K562 (cell line): ENCODE results near the gene PDIA5. TPM values are rescaled to one million over a fixed set of nuclear protein-coding genes. Genes with fewer than 3 reads are reported as not detected.

Experiments used
- ATAC-seq: fragments of 200-7000 bp; cut with Tn5 transposase; 3 replicates; pipeline ENCODE4 v1.9.1; 2020; ENCODE audit warnings: moderate library complexity
- BruUV-seq: library from RNA; stranded (reverse); fragments of 400-500 nt; replicated peaks from 2 replicates; lab custom pipeline; 2021; lab: Mats Ljungman, UMichigan
- CTCF ChIA-PET: fragments of 300-600 bp; formaldehyde crosslinking; extraction: SDS; loops from one replicate; lab custom pipeline; 2021; ENCODE audit warnings: low intra/inter-chr PET ratio; lab: Yijun Ruan, JAX
- POLR2A ChIA-PET: fragments of 300-600, 350-650 bp; sonication (Branson Sonifier 250); formaldehyde crosslinking; extraction: SDS; loops from one replicate; lab custom pipeline; 2021; ENCODE audit warnings: antibody characterized with exemption, inconsistent platforms; lab: Yijun Ruan, JAX
- DNase-seq, 4 experiments: peaks; one replicate each; pipeline versions ENCODE4 v3.0.0 to v3.0.0-alpha.2; 2011 to 2018; ENCODE audit warnings: low spot score in 3 of 4, mixed read lengths in 3 of 4; ENCODE audit errors: extremely low read depth in 1 of 4
- FAIRE-seq: peaks from 2 replicates; lab custom pipeline; 2011; peaks lifted over from hg19 to GRCh38; lab: Jason Lieb, UNC
- H2AFZ ChIP-seq: 2 replicates; pipeline ENCODE4 v1.6.0; 2011; ENCODE audit warnings: low read depth, low read length, control low read depth, inconsistent platforms
- H3K27ac ChIP-seq: fragments of 200-600 bp; 3 replicates; pipeline ENCODE4 v1.8.0; 2011; ENCODE audit warnings: low read depth, mild to moderate bottlenecking, control low read depth, inconsistent platforms, low read length, moderate library complexity, mixed read lengths; ENCODE audit errors: extremely low read depth
- H3K27me3 ChIP-seq, 2 experiments: fragments of 300-600 bp in 1 of 2; 2 replicates in 1 of 2; 3 replicates in 1 of 2; pipeline versions ENCODE4 v1.6.0 to v1.8.0; 2011; ENCODE audit warnings: inconsistent platforms in 2 of 2, low read length in 2 of 2, mild to moderate bottlenecking in 1 of 2, mixed read lengths in 1 of 2, moderate library complexity in 1 of 2; ENCODE audit not compliant: control insufficient read depth in 2 of 2, insufficient read depth in 2 of 2
- H3K36me3 ChIP-seq: fragments of 300-600 bp; 3 replicates; pipeline ENCODE4 v1.8.0; 2011; ENCODE audit warnings: mild to moderate bottlenecking, low read length, inconsistent platforms; ENCODE audit not compliant: control insufficient read depth, insufficient read depth
- H3K4me1 ChIP-seq, 2 experiments: fragments of 200-600 bp in 1 of 2; replicated peaks in 1 of 2; 2 replicates in 1 of 2; 3 replicates in 1 of 2; pipeline versions ENCODE4 v1.5.1 to v1.8.0; 2011; ENCODE audit warnings: inconsistent platforms in 2 of 2, low read length in 2 of 2, mild to moderate bottlenecking in 1 of 2, mixed read lengths in 1 of 2, moderate library complexity in 1 of 2; ENCODE audit not compliant: control insufficient read depth in 2 of 2, insufficient read depth in 2 of 2
- H3K4me2 ChIP-seq: 2 replicates; pipeline ENCODE4 v1.6.1; 2011; ENCODE audit warnings: low read length, control low read depth, inconsistent platforms, mixed read lengths; ENCODE audit not compliant: insufficient read depth
- H3K4me3 ChIP-seq: fragments of 200-600 bp; sonication (generic), shearing (Covaris generic); 2 replicates; pipeline ENCODE4 v1.5.1; 2016; ENCODE audit warnings: control low read depth, inconsistent platforms
- H3K79me2 ChIP-seq: fragments of 200-600 bp; 3 replicates; pipeline ENCODE4 v1.8.0; 2011; ENCODE audit warnings: low read length, inconsistent platforms; ENCODE audit not compliant: control insufficient read depth, insufficient read depth
- H3K9ac ChIP-seq, 2 experiments: 2 replicates each; pipeline versions ENCODE4 v1.6.0 to v1.6.1; 2011; ENCODE audit warnings: low read depth in 2 of 2, low read length in 2 of 2, control low read depth in 1 of 2, inconsistent platforms in 1 of 2, mild to moderate bottlenecking in 1 of 2, mixed read lengths in 1 of 2; ENCODE audit not compliant: insufficient read depth in 1 of 2
- H3K9me1 ChIP-seq: one replicate; pipeline ENCODE4 v1.6.0; 2011; ENCODE audit warnings: inconsistent platforms, mild to moderate bottlenecking, low read length, moderate library complexity; ENCODE audit not compliant: control insufficient read depth, insufficient read depth
- H3K9me3 ChIP-seq: replicated peaks from 2 replicates; pipeline ENCODE4 v1.5.1; 2011; ENCODE audit warnings: low read depth, low read length, inconsistent platforms; ENCODE audit not compliant: control insufficient read depth, insufficient read depth
- H4K20me1 ChIP-seq: replicated peaks from 2 replicates; pipeline ENCODE4 v1.6.1; 2011; ENCODE audit warnings: low read length, inconsistent platforms, mixed read lengths; ENCODE audit not compliant: control insufficient read depth, insufficient read depth
- CHCHD3 ChIP-seq: fragments of 250-450 bp; sonication (Bioruptor Pico); IDR thresholded peaks from 2 replicates; pipeline ENCODE4 v2.1.2; 2022; ENCODE audit warnings: mild to moderate bottlenecking
- ELF1 ChIP-seq: fragments of 200-800 bp; sonication (Bioruptor generic); IDR thresholded peaks from 2 replicates; pipeline ENCODE4 v1.6.1; 2016; ENCODE audit warnings: missing genetic modification characterization, missing compliant biosample characterization
- HNRNPLL ChIP-seq: fragments of 200-400 bp; formaldehyde crosslinking; IDR thresholded peaks from 2 replicates; pipeline ENCODE4 v1.6.1; 2017; ENCODE audit warnings: low read length, low read depth, mild to moderate bottlenecking; ENCODE audit not compliant: poor library complexity, severe bottlenecking
- NELFE ChIP-seq: IDR thresholded peaks from 2 replicates; pipeline ENCODE4 v1.6.1; 2011; ENCODE audit warnings: mild to moderate bottlenecking; ENCODE audit not compliant: insufficient read depth, insufficient read length
- ZBTB7A ChIP-seq: IDR thresholded peaks from 2 replicates; pipeline ENCODE4 v1.6.1; 2011; ENCODE audit warnings: low read depth, mild to moderate bottlenecking, low read length, moderate library complexity, borderline replicate concordance; ENCODE audit not compliant: control insufficient read depth
- WGBS: fragments of 100-300 bp; shearing (Covaris generic); methylation state at CpG from one replicate; pipeline ENCODE4 v1.1.6; 2016; ENCODE audit warnings: low coverage, mixed read lengths; ENCODE audit not compliant: insufficient coverage; ENCODE audit errors: missing lambda C conversion rate; 5-methylcytosine and 5-hydroxymethylcytosine counted together
- in situ Hi-C: fragments of 300-500 bp; cut with MboI; formaldehyde crosslinking; loops from 4 replicates; pipeline ENCODE4 v1.15.0; 2018; ENCODE audit warnings: inconsistent platforms, mixed read lengths
- intact Hi-C: fragments of 100-400 bp; cut with micrococcal nuclease; formaldehyde crosslinking; loops from 2 replicates; pipeline ENCODE4 v1.14.2; 2022
- polyA plus RNA-seq, 8 experiments: library from polyadenylated mRNA; depleted of rRNA in 4 of 8; stranded (reverse) in 5 of 8; unstranded in 3 of 8; fragments of >200 nt; fragmentation: Nextera tagmentation in 2 of 8; fragmentation: Illumina TruSeq in 1 of 8; extraction: Ambion mirVana in 2 of 8; extraction: Trizol in 1 of 8; gene quantifications; 2 replicates each; pipeline versions ENCODE4 v1.2.1 to v1.2.3, GENCODE V29; 2011 to 2014; ENCODE audit warnings: inconsistent platforms in 1 of 8, missing spikeins in 1 of 8
- total RNA-seq, 7 experiments: library from RNA; depleted of rRNA in 6 of 7; stranded (reverse); fragments of >200 nt in 6 of 7; fragmentation: Illumina TruSeq in 2 of 7; extraction: Trizol in 2 of 7; gene quantifications; 2 replicates each; pipeline versions ENCODE4 v1.2.1 to v1.2.3, GENCODE V29; 2011 to 2021; ENCODE audit warnings: low replicate concordance in 1 of 7
- TF ChIP-seq, protein P1 (sequence below): fragments of 450-650 bp; formaldehyde crosslinking; IDR thresholded peaks from 2 replicates; pipeline ENCODE4 v1.4.0; 2022; ENCODE audit warnings: missing genetic modification characterization

The PDIA5 gene
- total and polyA plus RNA-seq, 9 of the 15 experiments (the other 6 are each of a cell fraction or from before 2014, with no cell fraction given): 3.4 to 31.8 (median 19.6) TPM

DNA sequence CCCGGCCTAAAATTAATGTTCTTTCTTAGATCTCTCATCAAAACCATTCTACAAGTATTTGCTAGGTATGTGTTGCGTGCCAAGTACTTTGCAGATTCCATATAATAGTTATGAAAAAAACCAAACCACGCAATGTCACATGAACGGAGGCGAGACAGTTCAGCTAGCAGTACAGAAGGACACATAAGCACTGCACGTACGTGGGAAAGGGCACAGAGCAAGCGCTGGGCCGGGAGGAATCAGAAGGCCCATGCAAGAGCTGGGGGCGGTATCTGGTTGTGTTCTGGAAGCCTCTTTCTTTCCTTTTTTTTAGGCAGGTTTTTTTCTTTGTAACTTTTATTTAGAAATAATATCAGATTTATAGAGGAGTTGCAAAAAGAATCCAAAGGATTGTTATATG is 11.3 kb downstream of the PDIA5 start:
- TF ChIP-seq NELFE (no peak), HNRNPLL (no peak), ZBTB7A (no peak), CHCHD3 (CRISPR knock-in tag) (no peak), ELF1 (tag) (no peak)
- TF ChIP-seq, protein P1, sequence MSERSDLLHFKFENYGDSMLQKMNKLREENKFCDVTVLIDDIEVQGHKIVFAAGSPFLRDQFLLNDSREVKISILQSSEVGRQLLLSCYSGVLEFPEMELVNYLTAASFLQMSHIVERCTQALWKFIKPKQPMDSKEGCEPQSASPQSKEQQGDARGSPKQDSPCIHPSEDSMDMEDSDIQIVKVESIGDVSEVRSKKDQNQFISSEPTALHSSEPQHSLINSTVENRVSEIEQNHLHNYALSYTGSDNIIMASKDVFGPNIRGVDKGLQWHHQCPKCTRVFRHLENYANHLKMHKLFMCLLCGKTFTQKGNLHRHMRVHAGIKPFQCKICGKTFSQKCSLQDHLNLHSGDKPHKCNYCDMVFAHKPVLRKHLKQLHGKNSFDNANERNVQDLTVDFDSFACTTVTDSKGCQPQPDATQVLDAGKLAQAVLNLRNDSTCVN (CRISPR knock-in tag): no peak
- Histone ChIP-seq H4K20me1 (peaks cover 18% of the 10 kb centered on the region), H3K36me3 (peaks cover 8% of the 10 kb centered on the region; the same call in 2 of the 3 replicates), H3K79me2 (peaks cover 96% of the 10 kb centered on the region), H3K27ac (no peak overlapping the region), H3K27me3 (no peaks in the 10 kb centered on the region), H2AFZ (no peak overlapping the region), H3K9me1 (peaks cover 4% of the 10 kb centered on the region), H3K4me1 (peaks cover 18 to 64% of the 10 kb centered on the region in 2 experiments; a peak in 4 of 5 replicates), H3K9ac (no peak overlapping the region), H3K4me3 (no peak overlapping the region), H3K9me3 (no peaks in the 10 kb centered on the region), H3K4me2 (no peak overlapping the region)
- no TSS peak for BruUV-seq
- 82% methylated on average over 7 of the region's 10 CpGs for WGBS
- DNase-seq (no peak), ATAC-seq (no peak), FAIRE-seq (no peak)
- POLR2A ChIA-PET: no interaction called here
- CTCF ChIA-PET: no interaction called here
- intact Hi-C loops: no loop called here
- in situ Hi-C loops: no loop called here
